Panc1 (cell line): ENCODE data around the gene FAM174A. TPM values are rescaled to one million over a fixed set of nuclear protein-coding genes. Genes with fewer than 3 reads are reported as not detected.

Experiments used
- ATAC-seq: fragments of 200-7000 bp; cut with Tn5 transposase; 2 replicates; pipeline ENCODE4 v1.9.1; 2020; ENCODE audit warnings: mild to moderate bottlenecking, moderate library complexity
- BruUV-seq: library from RNA; stranded (reverse); fragments of 400-500 nt; replicated peaks from 2 replicates; lab custom pipeline; 2021; lab: Mats Ljungman, UMichigan
- CTCF ChIA-PET: fragments of 300-600 bp; sonication (Branson Sonifier 250); formaldehyde crosslinking; loops from one replicate; lab custom pipeline; 2022; ENCODE audit warnings: antibody characterized with exemption; lab: Charles Lee
- POLR2A ChIA-PET: fragments of 300-600 bp; sonication (Branson Sonifier 250); formaldehyde crosslinking; loops from one replicate; lab custom pipeline; 2022; ENCODE audit warnings: antibody characterized with exemption; lab: Charles Lee
- DNase-seq: peaks from one replicate; pipeline ENCODE4 v3.0.0-alpha.2; 2010; ENCODE audit warnings: low read depth, low spot score
- H3K27ac ChIP-seq: 2 replicates; pipeline ENCODE4 v1.5.1; 2011; ENCODE audit warnings: mild to moderate bottlenecking, low read length, inconsistent platforms
- H3K27me3 ChIP-seq: fragments of 200-500 bp; sonication (Bioruptor generic); 2 replicates; pipeline ENCODE4 v1.6.0; 2014; ENCODE audit warnings: low read length, inconsistent platforms; ENCODE audit not compliant: control insufficient read depth, insufficient read depth
- H3K36me3 ChIP-seq: fragments of 200-500 bp; sonication (Bioruptor generic); 2 replicates; pipeline ENCODE4 v1.5.1; 2014; ENCODE audit warnings: inconsistent platforms, mild to moderate bottlenecking, low read length, moderate library complexity; ENCODE audit not compliant: control insufficient read depth, insufficient read depth
- H3K4me1 ChIP-seq: 2 replicates; pipeline ENCODE4 v1.5.1; 2011; ENCODE audit warnings: inconsistent platforms, mild to moderate bottlenecking, low read length, moderate library complexity; ENCODE audit not compliant: control insufficient read depth, insufficient read depth
- H3K4me3 ChIP-seq, 2 experiments: 2 replicates each; pipeline ENCODE4 v1.5.1; 2011 to 2012; ENCODE audit warnings: low read depth in 2 of 2, low read length in 2 of 2, mild to moderate bottlenecking in 2 of 2, inconsistent platforms in 1 of 2, moderate library complexity in 1 of 2
- H3K9me3 ChIP-seq: fragments of 200-500 bp; sonication (Bioruptor generic); 2 replicates; pipeline ENCODE4 v1.5.1; 2014; ENCODE audit warnings: low read depth, mild to moderate bottlenecking, inconsistent platforms, low read length, moderate library complexity; ENCODE audit not compliant: control insufficient read depth, insufficient read depth
- CTCF ChIP-seq: fragments of 450-650 bp; IDR thresholded peaks from 2 replicates; pipeline ENCODE4 v1.5.1; 2017; ENCODE audit warnings: mild to moderate bottlenecking
- POLR2AphosphoS5 ChIP-seq: IDR thresholded peaks from 2 replicates; pipeline ENCODE4 v1.6.1; 2012; ENCODE audit warnings: mild to moderate bottlenecking, low read depth, low read length, moderate library complexity
- SIN3A ChIP-seq: IDR thresholded peaks from 2 replicates; pipeline ENCODE4 v1.6.1; 2012; ENCODE audit warnings: low read depth, mild to moderate bottlenecking, low read length, moderate library complexity, borderline replicate concordance; ENCODE audit not compliant: insufficient read depth
- TCF7L2 ChIP-seq: IDR thresholded peaks from 2 replicates; pipeline ENCODE4 v1.6.1; 2011; ENCODE audit warnings: mild to moderate bottlenecking, low read depth, low read length, inconsistent platforms
- in situ Hi-C: cut with HindIII; loops from 2 replicates; pipeline ENCODE4 v1.10.0; 2016; ENCODE audit warnings: low sequenced_read_pairs, low pct_unique_long_range_greater_than_20kb
- intact Hi-C: fragments of 100-400 bp; cut with micrococcal nuclease; formaldehyde crosslinking; loops from one replicate; pipeline ENCODE4 v1.10.0; 2022; ENCODE audit not compliant: unreplicated experiment
- total RNA-seq: library from RNA; stranded (reverse); gene quantifications from one replicate; pipeline ENCODE4 v1.2.1, GENCODE V29; 2021; ENCODE audit not compliant: unreplicated experiment
- TF ChIP-seq, protein P1 (sequence below), 2 experiments: IDR thresholded peaks; 2 replicates each; pipeline ENCODE4 v1.6.1; 2011 to 2012; ENCODE audit warnings: low read depth in 2 of 2, control low read depth in 1 of 2, low read length in 1 of 2, mild to moderate bottlenecking in 1 of 2, moderate library complexity in 1 of 2; ENCODE audit not compliant: insufficient read depth in 1 of 2

The FAM174A gene
- total RNA-seq, 1 experiment from 2014 or later, result 11.0 TPM

- in situ Hi-C loops (no loop called here), intact Hi-C loops (no loop called here)
- no peaks in the 10 kb centered on the region for H3K4me1 ChIP-seq
- no peaks in the 10 kb centered on the region for H3K9me3 ChIP-seq
- BruUV-seq, result no TSS peak
- H3K27ac ChIP-seq, result no peak overlapping the region
- no peaks in the 10 kb centered on the region for H3K36me3 ChIP-seq
- ATAC-seq (no peak), DNase-seq (no peak)
- no peak overlapping the region for H3K4me3 ChIP-seq
- no peaks in the 10 kb centered on the region for H3K27me3 ChIP-seq
- ChIA-PET POLR2A (no interaction called here), CTCF (interaction anchor here (0.6 kb wide), 1 partner anchor 165 kb away, joined by 3 read pairs; no protein-coding TSS in a partner anchor)
- TF ChIP-seq POLR2AphosphoS5 (no peak), TCF7L2 (no peak), SIN3A (no peak), CTCF (no peak)
- TF ChIP-seq, protein P1, sequence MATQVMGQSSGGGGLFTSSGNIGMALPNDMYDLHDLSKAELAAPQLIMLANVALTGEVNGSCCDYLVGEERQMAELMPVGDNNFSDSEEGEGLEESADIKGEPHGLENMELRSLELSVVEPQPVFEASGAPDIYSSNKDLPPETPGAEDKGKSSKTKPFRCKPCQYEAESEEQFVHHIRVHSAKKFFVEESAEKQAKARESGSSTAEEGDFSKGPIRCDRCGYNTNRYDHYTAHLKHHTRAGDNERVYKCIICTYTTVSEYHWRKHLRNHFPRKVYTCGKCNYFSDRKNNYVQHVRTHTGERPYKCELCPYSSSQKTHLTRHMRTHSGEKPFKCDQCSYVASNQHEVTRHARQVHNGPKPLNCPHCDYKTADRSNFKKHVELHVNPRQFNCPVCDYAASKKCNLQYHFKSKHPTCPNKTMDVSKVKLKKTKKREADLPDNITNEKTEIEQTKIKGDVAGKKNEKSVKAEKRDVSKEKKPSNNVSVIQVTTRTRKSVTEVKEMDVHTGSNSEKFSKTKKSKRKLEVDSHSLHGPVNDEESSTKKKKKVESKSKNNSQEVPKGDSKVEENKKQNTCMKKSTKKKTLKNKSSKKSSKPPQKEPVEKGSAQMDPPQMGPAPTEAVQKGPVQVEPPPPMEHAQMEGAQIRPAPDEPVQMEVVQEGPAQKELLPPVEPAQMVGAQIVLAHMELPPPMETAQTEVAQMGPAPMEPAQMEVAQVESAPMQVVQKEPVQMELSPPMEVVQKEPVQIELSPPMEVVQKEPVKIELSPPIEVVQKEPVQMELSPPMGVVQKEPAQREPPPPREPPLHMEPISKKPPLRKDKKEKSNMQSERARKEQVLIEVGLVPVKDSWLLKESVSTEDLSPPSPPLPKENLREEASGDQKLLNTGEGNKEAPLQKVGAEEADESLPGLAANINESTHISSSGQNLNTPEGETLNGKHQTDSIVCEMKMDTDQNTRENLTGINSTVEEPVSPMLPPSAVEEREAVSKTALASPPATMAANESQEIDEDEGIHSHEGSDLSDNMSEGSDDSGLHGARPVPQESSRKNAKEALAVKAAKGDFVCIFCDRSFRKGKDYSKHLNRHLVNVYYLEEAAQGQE (IDR thresholded peaks at IDR 0.05; ENCODE audit: insufficient read depth in 1 of 2, low read depth in 2 of 2, low read length in 1 of 2), result no peak
These were observed 74.4 kb downstream of the FAM174A start for GRCh38 chr5:100609594-100609993.

DNA sequence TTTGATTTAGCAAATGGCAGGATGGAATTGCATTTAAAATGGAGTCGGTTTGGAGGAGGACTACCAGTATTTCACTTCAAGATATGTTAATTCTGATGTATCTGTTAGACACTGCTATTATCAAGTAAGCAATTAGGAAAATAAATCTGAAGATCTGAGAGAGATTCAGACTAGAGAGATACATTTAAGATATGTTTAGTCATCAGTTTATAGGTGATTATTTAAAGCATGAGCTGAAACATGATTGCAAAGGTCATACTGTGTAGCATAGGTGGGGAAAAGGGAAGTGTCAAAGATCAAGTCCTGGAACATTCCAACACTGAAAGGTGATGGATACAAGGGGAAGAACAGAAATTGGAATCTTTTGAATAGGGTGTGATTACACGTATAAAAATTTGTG is 79.1 kb downstream of the FAM174A start:
- ChIA-PET POLR2A (no interaction called here), CTCF (no interaction called here)
- no TSS peak for BruUV-seq
- Histone ChIP-seq H3K27ac (no peak overlapping the region), H3K36me3 (no peaks in the 10 kb centered on the region), H3K4me1 (no peaks in the 10 kb centered on the region), H3K9me3 (no peaks in the 10 kb centered on the region), H3K27me3 (no peaks in the 10 kb centered on the region), H3K4me3 (no peak overlapping the region)
- intact Hi-C loops, result no loop called here
- DNase-seq (no peak), ATAC-seq (no peak)
- in situ Hi-C loops, result no loop called here
- no peak for TF ChIP-seq CTCF

DNA sequence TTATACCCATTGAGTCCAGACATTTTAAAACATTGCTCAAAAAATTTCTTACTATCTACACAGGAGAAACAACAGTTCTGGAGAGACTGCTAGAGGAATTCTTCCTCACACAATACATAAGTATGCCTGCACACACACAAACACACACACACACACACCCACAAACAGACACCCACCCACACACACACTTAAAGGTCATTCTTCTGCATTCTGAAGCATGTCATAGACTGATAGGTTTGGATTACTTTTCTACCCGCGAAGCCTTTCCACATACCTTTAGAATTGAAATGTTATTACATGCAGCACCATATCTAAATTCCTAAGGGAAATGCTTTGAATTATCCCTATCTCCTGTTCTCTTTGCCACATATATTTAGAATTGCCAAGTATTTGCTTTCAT is 80.2 kb downstream of the FAM174A start:
- ChIA-PET CTCF (no interaction called here), POLR2A (no interaction called here)
- Histone ChIP-seq H3K4me1 (no peaks in the 10 kb centered on the region), H3K9me3 (no peaks in the 10 kb centered on the region), H3K36me3 (no peaks in the 10 kb centered on the region), H3K27me3 (no peaks in the 10 kb centered on the region), H3K27ac (no peak overlapping the region), H3K4me3 (no peak overlapping the region)
- no TSS peak for BruUV-seq
- in situ Hi-C loops (no loop called here), intact Hi-C loops (no loop called here)
- ATAC-seq, result no peak
- TF ChIP-seq CTCF (no peak), POLR2AphosphoS5 (no peak), SIN3A (no peak), TCF7L2 (no peak)
- TF ChIP-seq, protein P1 (IDR thresholded peaks at IDR 0.05; ENCODE audit: insufficient read depth in 1 of 2, low read depth in 2 of 2, low read length in 1 of 2), result no peak
- no peak for DNase-seq
